HepG2 (cell line): ENCODE data around the gene ZNF783. TPM values are rescaled to one million over a fixed set of nuclear protein-coding genes. Genes with fewer than 3 reads are reported as not detected.

Experiments
- ATAC-seq: fragments of 200-7000 bp; cut with Tn5 transposase; 3 replicates; pipeline ENCODE4 v1.9.1; 2020; ENCODE audit warnings: mild to moderate bottlenecking, moderate library complexity
- BruUV-seq: library from RNA; stranded (reverse); fragments of 400-500 nt; replicated peaks from 2 replicates; lab custom pipeline; 2021; lab: Mats Ljungman, UMichigan
- CTCF ChIA-PET: fragments of 300-600 bp; formaldehyde crosslinking; extraction: SDS; loops from one replicate; lab custom pipeline; 2021; ENCODE audit warnings: low total read pairs, inconsistent platforms, low intra/inter-chr PET ratio; lab: Yijun Ruan, JAX
- POLR2A ChIA-PET: fragments of 350-600 bp; sonication (Branson Sonifier 250); formaldehyde crosslinking; loops from one replicate; lab custom pipeline; 2020; ENCODE audit warnings: antibody characterized with exemption, inconsistent platforms; lab: Yijun Ruan, JAX
- DNase-seq: peaks from one replicate; pipeline ENCODE4 v3.0.0-alpha.2; 2015; ENCODE audit warnings: low spot score
- FAIRE-seq: peaks from 3 replicates; lab custom pipeline; 2011; peaks lifted over from hg19 to GRCh38; lab: Jason Lieb, UNC
- H2AFZ ChIP-seq: one replicate; pipeline ENCODE4 v1.6.1; 2011; ENCODE audit warnings: low read length, inconsistent platforms
- H3K27ac ChIP-seq: fragments of 300-600 bp; 3 replicates; pipeline ENCODE4 v1.8.0; 2011; ENCODE audit warnings: mixed run types, mild to moderate bottlenecking, mixed read lengths, low read length, inconsistent platforms; ENCODE audit not compliant: insufficient read depth; ENCODE audit errors: extremely low read length
- H3K27me3 ChIP-seq, 2 experiments: fragments of 200-600 bp in 1 of 2; 2 replicates in 1 of 2; 3 replicates in 1 of 2; pipeline versions ENCODE4 v1.6.0 to v1.8.0; 2011; ENCODE audit warnings: low read length in 2 of 2, mild to moderate bottlenecking in 2 of 2, moderate library complexity in 2 of 2, inconsistent platforms in 1 of 2; ENCODE audit not compliant: insufficient read depth in 2 of 2, control insufficient read depth in 1 of 2
- H3K36me3 ChIP-seq, 2 experiments: fragments of 200-600 bp in 1 of 2; replicated peaks in 1 of 2; 2 replicates in 1 of 2; 3 replicates in 1 of 2; pipeline versions ENCODE4 v1.5.1 to v1.8.0; 2011; ENCODE audit warnings: low read length in 2 of 2, inconsistent platforms in 1 of 2; ENCODE audit not compliant: insufficient read depth in 2 of 2, control insufficient read depth in 1 of 2
- H3K4me1 ChIP-seq: 2 replicates; pipeline ENCODE4 v1.5.1; 2012; ENCODE audit warnings: low read length, inconsistent platforms; ENCODE audit not compliant: insufficient read depth
- H3K4me2 ChIP-seq: 2 replicates; pipeline ENCODE4 v1.6.0; 2011; ENCODE audit warnings: low read depth, low read length, inconsistent platforms
- H3K4me3 ChIP-seq, 3 experiments: fragments of 200-600 bp in 1 of 3; sonication (generic), shearing (Covaris generic) in 1 of 3; replicated peaks in 1 of 3; 2 replicates each; pipeline ENCODE4 v1.5.1; 2011 to 2016; ENCODE audit warnings: low read length in 3 of 3, inconsistent platforms in 2 of 3, low read depth in 2 of 3, mild to moderate bottlenecking in 2 of 3, control low read depth in 1 of 3, mixed read lengths in 1 of 3; ENCODE audit not compliant: insufficient read depth in 1 of 3
- H3K79me2 ChIP-seq: one replicate; pipeline ENCODE4 v1.6.1; 2011; ENCODE audit warnings: low read length, inconsistent platforms; ENCODE audit not compliant: insufficient read depth
- H3K9ac ChIP-seq: 2 replicates; pipeline ENCODE4 v1.6.0; 2011; ENCODE audit warnings: mild to moderate bottlenecking, low read depth, low read length, inconsistent platforms; ENCODE audit not compliant: insufficient read depth
- H3K9me3 ChIP-seq: 2 replicates; pipeline ENCODE4 v1.5.1; 2012; ENCODE audit warnings: mild to moderate bottlenecking, low read length
- H4K20me1 ChIP-seq: 2 replicates; pipeline ENCODE4 v1.6.0; 2011; ENCODE audit warnings: inconsistent platforms, mild to moderate bottlenecking, low read length, moderate library complexity; ENCODE audit not compliant: insufficient read depth
- CTCF ChIP-seq: sonication (generic); formaldehyde crosslinking; IDR thresholded peaks from 2 replicates; pipeline ENCODE4 v1.5.0; 2020; ENCODE audit warnings: mild to moderate bottlenecking, missing genetic modification reagents, moderate library complexity
- KLF11 ChIP-seq: IDR thresholded peaks from 2 replicates; pipeline ENCODE4 v1.6.1; 2016; ENCODE audit warnings: missing compliant biosample characterization
- SIX4 ChIP-seq: sonication (generic); formaldehyde crosslinking; IDR thresholded peaks from 2 replicates; pipeline ENCODE4 v1.4.0; 2020; ENCODE audit warnings: missing genetic modification reagents
- SKIL ChIP-seq: sonication (generic); formaldehyde crosslinking; IDR thresholded peaks from 2 replicates; pipeline ENCODE4 v1.8.0; 2022; ENCODE audit warnings: missing genetic modification reagents, mild to moderate bottlenecking, moderate library complexity, borderline replicate concordance
- ZNF775 ChIP-seq: sonication (generic); formaldehyde crosslinking; IDR thresholded peaks from 2 replicates; pipeline ENCODE4 v1.4.0; 2020; ENCODE audit warnings: missing genetic modification reagents, mild to moderate bottlenecking, moderate library complexity, borderline replicate concordance
- WGBS: methylation state at CpG from one replicate; pipeline ENCODE4 v1.1.6; 2017; ENCODE audit warnings: low lambda C conversion rate; 5-methylcytosine and 5-hydroxymethylcytosine counted together
- in situ Hi-C: cut with HindIII; loops from 2 replicates; pipeline ENCODE4 v1.10.0; 2017; ENCODE audit warnings: low pct_unique_long_range_greater_than_20kb; ENCODE audit not compliant: extremely low pct_ligation_motif_present
- intact Hi-C: fragments of 100-400 bp; cut with micrococcal nuclease; formaldehyde crosslinking; loops from one replicate; pipeline ENCODE4 v1.10.0; 2022; ENCODE audit not compliant: unreplicated experiment
- polyA plus RNA-seq, 8 experiments: library from polyadenylated mRNA; depleted of rRNA in 3 of 8; stranded (reverse) in 7 of 8; unstranded in 1 of 8; fragments of >200 nt; fragmentation: Illumina TruSeq in 4 of 8; extraction: Trizol in 4 of 8; gene quantifications; 2 replicates each; pipeline versions ENCODE4 v1.2.1 to v1.2.3, GENCODE V29; 2011 to 2016; ENCODE audit warnings: low read depth in 4 of 8, missing spikeins in 1 of 8, mixed read lengths in 1 of 8; ENCODE audit not compliant: insufficient read depth in 1 of 8
- total RNA-seq, 5 experiments: library from RNA; depleted of rRNA; stranded (reverse); fragments of >200 nt; fragmentation: Illumina TruSeq; extraction: Trizol; gene quantifications; 2 replicates each; pipeline ENCODE4 v1.2.3, GENCODE V29; 2016; ENCODE audit warnings: low read depth in 1 of 5

ZNF783 gene
- total and polyA plus RNA-seq, 2 of the 13 experiments (the other 11 are each of a cell fraction or from before 2014, with no cell fraction given): 4.1 to 5.2 TPM

DNA sequence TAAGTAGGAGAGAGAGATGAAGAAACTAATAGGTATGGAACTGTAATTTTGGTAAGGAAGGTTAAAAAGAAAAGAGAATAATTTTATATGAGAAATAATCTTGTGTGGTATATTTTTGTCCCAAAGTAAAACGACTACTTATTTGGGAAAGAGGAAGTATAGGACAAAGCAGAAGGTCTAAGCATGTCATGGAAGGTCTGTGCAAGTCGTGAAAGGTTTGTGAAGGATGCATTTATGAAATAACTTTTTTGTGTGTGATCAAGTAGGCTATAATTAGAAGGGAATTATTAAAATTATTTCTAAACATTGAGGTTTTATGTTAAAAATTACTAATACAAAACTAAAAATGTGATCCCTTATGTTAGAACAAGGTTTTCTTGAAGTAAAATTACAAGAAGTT is 63.3 kb downstream of the ZNF783 start:
- DNase-seq (no peak), FAIRE-seq (no peak), ATAC-seq (no peak)
- Histone ChIP-seq H4K20me1 (no peaks in the 10 kb centered on the region), H3K9ac (no peak overlapping the region), H3K4me3 (no peak overlapping the region), H3K4me1 (peaks cover 25% of the 10 kb centered on the region), H3K27me3 (no peaks in the 10 kb centered on the region), H3K4me2 (no peak overlapping the region), H3K36me3 (no peaks in the 10 kb centered on the region), H3K9me3 (no peaks in the 10 kb centered on the region), H2AFZ (no peak overlapping the region), H3K79me2 (no peaks in the 10 kb centered on the region), H3K27ac (no peak overlapping the region)
- 1% methylated on average over 2 of the region's 2 CpGs for WGBS
- TF ChIP-seq SKIL (no peak), KLF11 (CRISPR knock-in tag) (no peak), CTCF (CRISPR knock-in tag) (no peak), SIX4 (no peak), ZNF775 (CRISPR knock-in tag) (no peak)
- ChIA-PET POLR2A (no interaction called here), CTCF (no interaction called here)
- BruUV-seq: no TSS peak
- in situ Hi-C loops: no loop called here
- intact Hi-C loops: no loop called here
